Iris pigment epithelial cell (primary cell): ENCODE data around the gene FAT1.
A peak's percentile ranks its signal among the peaks of the same experiment; 100 is the strongest.

Source experiments
- DNase-seq: peaks from one replicate; pipeline ENCODE4 v3.0.0-alpha.2; 2011; ENCODE audit warnings: low read depth

The FAT1 gene

DNA sequence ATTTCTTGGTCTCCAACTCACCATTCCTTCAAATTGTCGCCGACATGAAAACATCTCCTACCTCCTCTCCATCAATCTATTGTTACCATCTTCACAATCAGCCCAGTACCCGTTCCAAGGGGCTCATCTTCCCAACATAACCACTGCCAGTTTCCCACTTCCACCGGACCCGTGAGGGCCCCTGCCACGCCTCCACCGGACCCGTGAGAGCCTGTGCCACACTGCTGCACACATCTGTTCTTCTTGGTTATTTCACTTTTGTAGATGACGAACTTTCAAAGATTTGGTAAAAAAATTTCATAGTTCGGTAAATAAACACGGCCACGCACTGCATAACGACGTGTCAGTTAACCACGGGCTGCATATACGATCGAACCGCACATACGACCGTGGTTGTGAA is 65.0 kb downstream of the FAT1 start:
- no peak for DNase-seq

DNA sequence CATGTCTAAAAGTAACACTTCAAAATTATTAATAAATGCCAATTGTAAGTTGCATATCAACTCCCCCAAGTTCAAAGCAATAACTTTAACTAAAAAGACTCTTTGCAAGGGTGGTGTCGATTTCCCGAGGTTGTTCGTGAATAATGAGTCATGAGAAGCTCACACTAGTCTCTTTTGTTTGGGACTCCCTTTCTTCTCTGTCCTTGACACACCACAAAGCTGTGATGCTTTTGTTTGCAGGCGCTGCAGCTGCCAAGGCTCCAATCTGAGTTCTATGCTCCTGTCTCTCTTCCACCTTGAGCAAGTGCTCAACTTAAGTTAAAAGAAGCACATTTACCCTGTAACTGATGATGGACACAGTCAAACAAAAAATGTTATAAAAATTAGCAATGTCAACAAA is 65.9 kb downstream of the FAT1 start:
- peak; percentile 58 for DNase-seq

DNA sequence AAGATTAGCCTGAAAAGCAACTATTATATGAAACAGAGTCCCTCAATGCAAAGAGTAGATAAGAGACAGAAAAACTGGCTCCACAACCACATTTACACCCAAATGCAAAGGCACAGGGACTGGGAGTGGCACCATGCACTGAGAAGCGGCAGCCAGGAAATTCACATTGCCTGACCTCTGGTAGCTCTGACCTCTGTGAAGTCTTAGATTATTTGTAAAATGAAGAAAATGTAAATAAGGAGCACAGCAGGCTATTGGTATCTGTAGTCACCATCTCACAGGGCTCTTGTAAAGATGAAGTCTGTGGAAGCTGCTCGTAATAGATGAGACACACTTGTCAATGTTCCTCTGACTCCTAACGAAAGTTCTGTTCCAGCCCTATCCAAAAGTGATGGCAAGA is 69.7 kb downstream of the FAT1 start:
- no peak for DNase-seq

DNA sequence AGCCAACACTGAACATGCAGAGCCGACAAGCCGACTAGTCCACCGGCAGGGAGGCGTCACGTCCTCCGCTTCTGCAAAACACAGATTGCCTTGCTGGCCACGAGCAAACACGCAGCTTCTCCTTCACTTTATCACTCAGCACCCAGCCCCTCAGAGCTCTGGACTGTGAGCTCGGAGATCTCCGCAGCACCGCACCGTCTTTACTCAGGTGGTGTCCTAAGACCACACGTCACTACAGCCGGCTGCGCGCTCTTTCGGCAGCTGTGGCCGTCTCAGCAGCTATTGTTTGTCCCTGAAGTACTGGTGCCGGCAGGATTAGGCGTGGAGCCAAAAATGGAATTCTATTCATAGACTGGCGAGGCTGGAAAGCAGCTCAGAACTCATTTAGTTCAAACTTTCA is 72.0 kb downstream of the FAT1 start:
- DNase-seq = peak; percentile 60

DNA sequence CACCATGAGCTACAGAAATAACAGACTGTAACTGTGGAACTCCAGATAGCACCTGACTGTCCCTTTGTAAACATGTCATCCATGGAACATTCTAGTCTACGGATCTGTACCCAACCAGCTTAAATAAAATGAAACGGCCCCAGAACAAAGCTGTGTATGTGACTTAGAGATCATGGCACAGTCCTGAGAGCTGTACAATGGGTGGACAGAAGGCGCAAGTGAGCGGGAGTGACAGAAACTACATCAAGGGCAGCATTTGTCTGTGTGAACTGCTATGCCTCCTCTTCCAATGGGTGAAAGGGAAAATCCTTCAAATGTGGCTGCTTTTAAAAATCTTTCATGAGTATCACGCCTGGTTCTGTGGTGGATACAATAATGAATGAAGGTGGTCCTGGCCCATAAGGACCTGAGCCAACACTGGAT is 72.5 kb downstream of the FAT1 start:
- no peak for DNase-seq

DNA sequence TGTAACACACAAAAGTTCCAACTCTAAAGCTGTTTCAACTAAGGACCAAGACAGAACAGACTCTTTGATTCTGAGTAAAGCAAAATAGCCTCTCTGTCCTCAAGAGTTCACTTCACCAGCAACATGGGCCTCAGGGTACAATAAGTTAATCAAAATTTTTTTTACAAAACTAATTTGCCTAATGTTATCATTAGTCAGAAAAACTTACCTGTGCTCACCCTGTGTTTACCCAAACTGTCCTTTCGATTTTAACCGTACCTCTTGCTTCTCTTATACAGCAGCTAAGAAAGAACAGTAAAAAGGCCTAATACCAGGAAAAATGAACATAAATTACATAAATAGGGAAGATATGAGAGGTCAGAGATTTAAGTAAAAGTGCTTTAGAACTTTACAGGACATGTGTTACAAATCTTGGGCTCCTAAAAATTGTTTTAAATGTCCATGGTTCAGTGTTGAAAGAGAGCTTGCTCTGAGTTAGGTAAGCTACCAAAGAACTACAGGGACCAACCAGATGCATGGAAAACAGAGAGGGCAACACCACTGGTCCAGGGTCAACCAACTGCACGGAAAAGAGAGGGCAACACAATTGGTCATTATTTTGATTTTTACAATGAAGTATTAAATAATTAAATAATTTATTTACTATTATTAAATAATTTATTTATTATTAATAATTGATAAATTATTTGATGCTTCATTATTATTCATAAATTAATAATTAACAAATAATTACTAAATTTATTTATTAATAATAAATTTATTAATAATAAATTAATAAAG is 73.1 kb downstream of the FAT1 start:
- DNase-seq = no peak

DNA sequence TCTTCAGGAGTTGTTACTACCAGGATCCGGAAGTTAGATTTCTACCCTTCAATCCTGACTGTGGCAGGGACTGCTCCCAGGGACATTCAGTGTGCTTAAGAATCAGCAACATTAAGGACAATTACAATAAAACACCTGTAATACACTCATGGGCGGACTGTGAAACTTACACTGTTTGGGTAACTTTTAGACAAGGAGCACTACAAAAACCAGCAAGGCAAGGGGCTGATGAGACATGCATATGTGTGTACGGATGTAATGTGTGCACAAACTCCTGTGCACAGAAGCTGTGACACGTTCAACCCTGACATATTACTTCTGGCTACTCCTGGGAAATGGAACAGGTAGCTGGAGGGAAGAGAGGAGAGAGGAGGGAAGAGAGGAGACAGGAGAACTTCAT is 75.8 kb downstream of the FAT1 start:
- DNase-seq = no peak

DNA sequence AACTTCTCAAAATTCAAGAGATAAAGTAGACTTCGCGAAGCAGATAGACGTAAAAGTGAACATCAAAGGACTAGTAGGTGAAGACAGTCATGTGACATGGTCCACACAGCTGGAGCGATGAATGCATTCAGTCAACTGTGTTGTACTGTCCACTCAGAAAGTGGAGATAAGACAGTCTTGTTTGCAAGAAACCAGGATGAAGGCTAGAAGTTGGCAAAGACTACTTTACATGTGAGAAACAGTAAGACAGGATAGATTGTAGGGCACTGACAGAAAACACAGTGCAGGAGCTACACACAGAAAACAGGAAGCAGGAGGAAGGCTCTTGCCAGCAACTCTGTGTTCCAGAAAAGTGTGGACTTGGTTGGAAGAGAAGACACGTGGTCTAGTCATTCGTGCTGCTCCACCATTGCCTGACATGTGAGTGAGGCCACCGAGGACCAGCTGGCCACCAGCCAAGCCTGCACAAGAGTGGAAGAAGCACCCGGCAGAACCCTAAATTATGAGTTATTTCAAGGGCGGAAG is 78.9 kb downstream of the FAT1 start:
- DNase-seq = peak; percentile 32

DNA sequence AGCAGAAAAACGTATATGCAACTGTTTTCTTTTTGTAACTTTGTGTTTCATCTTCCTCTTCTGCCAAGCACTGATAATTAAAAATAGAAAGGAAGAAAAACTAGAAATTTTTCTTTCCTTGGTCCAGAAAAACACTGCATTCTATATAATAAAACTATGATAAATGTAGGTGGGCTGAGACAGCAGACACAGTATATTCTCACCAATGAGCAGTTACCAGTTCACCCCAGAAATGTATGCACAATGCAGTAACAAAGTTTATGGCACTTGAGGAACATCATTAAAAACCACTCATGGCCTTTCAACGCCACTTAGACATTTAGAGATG is 79.4 kb downstream of the FAT1 start:
- DNase-seq = no peak

DNA sequence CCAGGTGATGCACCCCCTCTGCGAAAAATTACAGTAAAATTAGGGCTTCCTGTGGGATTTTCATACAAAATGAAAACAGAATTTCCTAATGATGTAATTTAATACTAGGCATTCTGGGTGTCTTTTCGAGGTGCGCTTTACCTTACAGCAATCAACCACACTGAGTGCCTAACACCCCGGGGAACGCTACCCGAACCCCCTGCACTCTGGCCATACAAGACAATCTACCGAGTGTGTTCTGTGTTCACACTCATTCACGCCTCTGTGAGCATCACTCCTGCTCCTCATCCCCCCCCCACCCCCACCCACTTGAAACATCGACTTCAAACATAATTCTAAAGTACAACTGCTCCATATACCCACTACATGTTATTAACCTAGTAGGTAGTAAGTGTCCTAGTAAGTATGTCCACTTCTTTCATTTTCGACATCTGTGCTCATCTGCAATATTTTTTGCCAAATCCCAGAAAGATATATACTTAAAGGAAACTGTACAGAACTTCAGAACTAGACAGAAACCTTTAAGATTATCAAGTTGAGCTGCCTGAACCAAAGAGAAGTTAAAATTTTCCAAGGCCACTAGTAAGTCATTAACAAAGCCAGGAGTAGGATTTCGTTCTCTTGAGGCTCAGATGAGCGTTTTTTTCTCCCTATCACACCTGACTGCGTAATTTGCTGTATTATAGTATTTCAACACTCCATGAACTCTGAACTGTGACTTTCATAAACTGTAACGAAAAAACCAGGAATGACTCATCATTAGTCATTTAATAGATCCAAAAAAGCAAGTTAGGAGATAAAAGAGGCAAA is 80.0 kb downstream of the FAT1 start:
- peak; percentile 85 for DNase-seq

DNA sequence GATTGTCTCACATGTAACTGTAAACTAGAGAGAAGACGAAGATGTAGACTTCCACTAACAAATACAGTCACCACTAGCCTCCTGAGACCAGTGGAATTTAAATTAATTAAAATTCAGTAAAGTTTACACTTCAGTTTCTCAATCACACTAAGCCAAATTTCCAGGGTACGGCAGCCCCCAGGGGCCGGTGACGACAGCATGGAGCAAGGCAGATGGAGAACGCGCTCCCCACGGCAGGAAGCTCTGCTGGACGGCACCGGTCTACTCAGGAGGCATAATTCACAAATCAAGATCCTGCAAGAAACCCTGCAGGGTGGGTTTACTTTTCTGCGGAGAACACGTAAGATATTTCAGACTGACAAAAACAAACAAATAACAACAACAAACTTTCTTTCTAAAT is 80.7 kb downstream of the FAT1 start:
- DNase-seq = no peak

DNA sequence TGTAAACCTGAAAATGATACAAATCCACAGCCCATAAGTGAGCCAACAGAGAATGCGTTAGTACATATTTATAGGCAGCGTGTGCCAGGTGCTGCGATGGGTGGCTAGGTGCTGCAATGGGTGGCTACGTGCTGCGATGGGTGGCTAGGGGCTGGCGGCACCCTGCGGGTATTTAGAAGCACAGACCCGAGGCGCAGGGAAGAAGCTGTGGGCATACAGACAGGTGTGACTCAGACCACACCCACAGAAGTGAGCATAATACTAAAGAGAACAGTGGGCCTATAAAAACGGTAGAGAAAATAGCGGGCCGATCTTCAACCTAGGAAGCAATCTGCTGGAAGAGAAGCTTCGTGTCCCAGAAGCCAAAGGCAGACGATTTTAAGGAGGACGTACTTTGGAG is 81.1 kb downstream of the FAT1 start:
- DNase-seq = no peak

DNA sequence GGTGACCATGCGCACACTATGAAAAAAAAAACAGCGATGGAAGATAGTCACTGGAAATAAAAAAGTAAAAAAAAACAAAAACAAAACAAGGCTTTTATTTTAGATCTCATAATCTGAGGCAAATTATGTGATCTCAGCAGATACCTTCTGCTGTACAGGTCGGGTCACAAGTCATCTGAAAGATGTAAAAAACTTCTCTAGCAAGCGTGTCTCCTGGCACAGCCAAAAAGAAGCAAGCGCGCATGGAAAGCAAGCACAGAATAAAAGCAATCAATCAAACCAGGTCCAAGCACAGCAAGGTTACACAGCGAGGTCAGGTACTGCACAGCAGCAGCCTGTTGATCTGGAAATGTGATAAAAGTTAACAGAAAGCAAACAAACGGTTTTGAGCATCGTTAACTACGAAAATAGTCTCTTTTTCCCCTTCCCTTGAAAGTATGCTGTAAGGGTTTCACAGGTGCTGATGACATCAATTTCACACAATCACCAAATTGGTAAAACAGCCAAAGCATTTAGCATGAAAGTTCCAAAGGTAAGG is 89.0 kb downstream of the FAT1 start:
- DNase-seq = no peak

DNA sequence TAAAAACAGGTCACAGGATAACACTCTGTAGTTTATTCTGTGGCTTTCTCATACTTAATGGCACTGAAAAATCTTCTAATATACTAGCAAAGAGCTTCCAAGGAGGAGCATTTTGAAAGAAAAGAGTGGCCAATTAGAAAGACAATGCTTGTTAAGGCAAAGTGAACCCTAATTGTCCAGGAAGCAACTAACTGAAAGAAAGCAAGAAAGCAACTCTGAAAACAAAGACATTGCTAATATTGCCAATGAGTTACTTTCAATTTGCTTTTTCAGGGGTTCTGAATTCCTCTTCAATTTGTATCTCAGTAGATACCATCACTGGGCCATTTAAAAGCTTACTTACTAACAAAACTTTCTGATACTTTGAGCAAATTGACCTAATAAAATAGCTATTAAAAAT is 89.8 kb downstream of the FAT1 start:
- no peak for DNase-seq

DNA sequence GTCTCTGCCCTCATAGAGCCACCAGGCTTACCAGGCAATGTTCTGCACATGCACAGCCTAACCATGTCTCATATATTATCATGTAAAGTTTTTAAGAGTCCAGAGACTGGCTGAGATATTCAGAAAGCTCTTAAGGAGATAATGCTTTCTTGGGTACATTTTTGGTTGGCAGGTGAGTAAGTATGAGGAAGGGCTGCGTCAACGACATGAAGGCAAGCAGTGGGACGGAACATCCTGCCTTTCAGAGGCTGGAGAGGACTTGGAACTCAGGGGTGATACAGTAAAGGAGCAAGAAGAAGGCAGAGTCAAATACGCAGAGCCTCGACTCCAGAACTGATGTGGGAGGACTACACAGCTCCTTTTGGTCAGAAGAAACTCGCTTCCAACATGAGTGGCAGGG is 93.5 kb downstream of the FAT1 start:
- DNase-seq = no peak

DNA sequence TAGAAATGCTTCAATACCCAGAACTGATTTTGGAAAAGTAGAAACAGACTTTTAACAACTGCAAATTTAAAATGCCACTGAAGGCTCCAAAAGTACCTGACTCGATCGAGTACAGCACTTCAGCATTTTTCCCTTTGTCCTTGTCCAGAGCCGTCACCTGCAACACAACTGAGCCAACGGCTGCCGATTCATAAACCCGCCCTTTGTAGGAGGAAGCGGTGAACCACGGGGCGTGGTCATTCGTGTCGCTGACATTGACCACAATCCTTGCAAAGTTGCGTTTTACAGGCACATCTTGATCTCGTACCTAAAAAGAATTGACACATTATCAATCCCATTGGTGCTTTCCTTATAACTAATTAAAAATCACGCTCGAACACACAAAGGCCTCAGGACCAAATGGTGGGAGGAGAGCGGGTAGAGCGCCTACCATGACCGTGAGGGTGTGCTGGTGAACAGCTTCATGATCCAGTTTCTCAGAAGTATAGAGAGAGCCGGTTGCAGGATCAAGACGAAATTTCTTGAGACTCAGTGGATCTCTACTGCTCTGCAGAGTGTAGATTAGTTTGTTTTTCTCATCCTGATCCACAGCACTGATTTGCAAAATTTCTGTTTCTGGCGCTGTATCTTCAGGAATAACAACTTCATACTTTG is 95.5 kb downstream of the FAT1 start:
- no peak for DNase-seq

DNA sequence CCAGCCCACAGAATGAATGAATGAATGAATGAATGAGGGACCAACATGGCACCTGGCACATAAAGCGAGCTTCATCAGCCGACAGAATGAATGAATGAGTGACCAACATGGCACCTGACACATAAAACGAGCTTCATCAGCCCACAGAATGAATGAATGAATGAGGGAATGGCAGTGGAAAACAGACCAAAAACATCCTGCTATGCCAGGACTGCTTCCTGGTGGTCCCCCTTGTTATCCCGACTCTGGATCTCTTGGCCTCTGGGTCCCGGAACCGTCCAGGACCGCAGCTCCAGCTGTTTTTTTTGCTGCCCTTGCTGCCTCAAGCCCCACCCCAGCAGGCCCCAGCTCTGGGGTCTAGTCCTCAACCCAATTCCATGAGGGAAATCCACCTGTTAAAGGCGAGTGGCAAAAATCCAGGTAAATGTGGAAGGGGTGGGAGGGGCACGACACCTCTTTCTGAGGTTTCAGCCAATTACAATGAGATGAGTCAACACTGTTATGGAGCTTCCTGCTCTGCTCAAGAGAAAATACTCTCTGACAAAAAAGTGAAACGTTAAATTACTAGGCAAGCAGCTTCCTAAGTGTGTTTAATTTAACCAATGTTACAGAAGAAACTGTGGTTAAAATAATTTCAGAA is 96.3 kb downstream of the FAT1 start:
- DNase-seq = peak; percentile 53

DNA sequence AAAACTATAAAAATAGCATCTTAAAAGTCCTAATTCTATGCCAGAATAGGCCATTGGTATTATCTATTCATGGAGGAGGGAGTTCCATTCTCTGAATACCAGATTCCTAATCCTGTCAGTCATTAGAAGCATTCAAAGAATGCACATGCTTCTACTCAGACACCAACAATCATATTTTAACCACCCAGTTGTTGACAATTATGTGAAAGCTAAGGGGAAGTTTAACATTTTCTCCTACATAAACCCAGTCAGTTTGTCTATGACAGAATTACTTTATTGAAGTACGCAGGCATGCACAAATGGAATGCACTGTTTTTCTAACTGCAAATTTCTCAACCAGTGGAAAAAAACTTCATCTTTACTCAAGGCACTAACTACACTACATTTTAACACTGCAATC is 98.7 kb downstream of the FAT1 start:
- peak; percentile 94 for DNase-seq

DNA sequence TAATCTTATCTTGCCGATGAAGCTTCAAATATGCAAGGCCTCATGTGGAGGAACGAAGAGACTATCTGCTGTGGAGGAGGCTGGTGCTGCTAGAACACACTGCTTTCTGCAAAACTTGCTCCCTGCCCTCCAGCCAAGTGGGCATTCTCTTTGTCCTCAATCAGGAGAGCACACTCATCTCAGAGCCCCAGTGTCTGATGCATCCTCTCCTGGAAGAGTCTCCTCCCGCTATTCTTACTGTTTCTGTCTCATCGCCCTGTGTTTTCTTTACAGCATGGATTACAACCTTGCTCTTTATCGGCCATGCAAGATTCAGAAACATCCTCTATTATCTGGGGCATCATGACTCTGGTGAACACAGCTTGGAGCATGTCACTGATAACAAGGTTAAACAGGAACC is 100.1 kb downstream of the FAT1 start:
- no peak for DNase-seq

DNA sequence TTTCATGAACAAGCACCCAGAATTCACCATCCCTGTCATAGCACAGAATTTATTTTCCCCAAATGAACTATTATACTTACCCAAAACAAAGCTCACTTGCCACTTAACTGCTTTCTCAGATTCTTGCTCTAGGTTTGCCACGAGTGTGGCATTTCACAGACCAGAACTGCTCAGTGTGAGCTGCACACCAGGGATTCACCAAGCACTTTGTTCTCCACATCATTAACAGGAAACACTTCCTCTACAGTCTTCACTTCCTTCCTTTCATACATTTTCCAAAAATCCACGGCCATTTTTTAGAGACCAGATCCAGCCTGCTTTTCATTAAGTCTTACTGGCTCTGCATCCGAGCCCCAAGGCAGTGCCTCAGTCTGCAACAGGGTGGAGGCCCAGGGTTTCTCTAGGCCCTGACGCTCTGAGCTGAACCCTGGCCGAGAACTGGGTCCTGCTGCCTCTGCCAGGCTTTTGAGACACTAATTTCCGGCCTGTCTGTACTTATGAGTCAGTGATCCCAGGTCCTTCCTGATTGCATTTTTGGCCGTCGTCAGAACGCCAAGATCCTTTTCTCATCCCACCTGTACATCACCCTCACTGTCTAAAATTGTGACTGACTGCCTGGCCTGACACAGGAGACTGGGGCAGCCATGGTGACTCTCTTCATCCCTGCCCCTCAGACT is 100.7 kb downstream of the FAT1 start:
- peak; percentile 89 for DNase-seq

DNA sequence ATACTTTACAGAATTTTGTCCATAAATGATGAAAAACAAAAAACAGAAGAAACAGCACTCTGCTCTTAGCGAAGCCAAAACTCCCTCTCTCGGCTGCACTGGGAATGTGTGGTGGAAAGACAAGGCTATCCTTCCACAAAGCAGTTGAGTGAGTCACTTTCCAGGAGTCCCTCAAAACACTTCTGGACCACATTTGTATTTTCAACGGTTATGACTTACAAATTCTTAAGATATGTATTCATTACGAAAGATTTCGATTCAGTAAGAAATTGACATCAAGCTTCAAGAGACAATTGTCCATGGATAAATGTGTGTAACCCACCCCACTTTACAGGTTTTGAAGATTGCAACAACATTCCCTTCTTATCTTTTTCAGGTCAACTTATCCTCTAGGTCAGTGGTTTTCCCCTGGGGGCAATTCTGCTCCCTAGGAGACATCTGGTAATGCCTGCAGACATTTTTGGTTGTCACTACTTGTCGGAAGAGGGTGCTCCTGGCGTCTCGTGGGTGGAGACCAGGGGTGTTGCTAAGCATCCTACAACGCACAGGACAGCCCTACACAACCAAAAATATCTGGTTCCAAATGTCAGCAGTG is 101.6 kb downstream of the FAT1 start:
- DNase-seq = peak; percentile 96
